GM21367 (cell line): ENCODE data around the gene FAM171A2.

Experiments used
- ATAC-seq: cut with Tn5 transposase; IDR thresholded peaks from one replicate; pipeline ENCODE4 v1.9.1; 2021; ENCODE audit not compliant: unreplicated experiment

Gene FAM171A2

GRCh38 chr17:44307387-44308186 is 56.1 kb downstream of the FAM171A2 start:
- no peak for ATAC-seq

- no peak for ATAC-seq
Observed at GRCh38 chr17:44304651-44305050, 59.0 kb downstream of the FAM171A2 start.
